ENCODE measurements around the gene ADAMTS3.

DNA sequence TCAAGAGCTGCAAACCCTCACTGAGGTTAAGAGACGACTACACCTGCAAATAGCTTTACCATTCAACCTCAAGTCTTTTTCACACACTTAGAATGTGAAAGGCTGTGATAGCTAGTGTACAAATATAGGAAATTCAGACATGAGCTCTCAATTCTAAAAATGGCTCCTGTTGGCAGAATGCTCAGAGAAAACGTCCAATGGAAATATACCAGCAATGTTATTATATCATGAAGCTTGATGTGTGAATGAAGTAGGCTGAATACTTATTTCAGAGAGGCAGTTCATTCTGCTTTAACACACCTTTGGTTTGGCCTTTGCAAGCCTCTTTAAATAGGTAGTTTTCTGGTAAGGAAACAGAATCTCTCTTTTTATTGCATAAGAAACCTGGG lies 227.6 kb downstream of the ADAMTS3 start:
- TF ChIP-seq, protein P1, sequence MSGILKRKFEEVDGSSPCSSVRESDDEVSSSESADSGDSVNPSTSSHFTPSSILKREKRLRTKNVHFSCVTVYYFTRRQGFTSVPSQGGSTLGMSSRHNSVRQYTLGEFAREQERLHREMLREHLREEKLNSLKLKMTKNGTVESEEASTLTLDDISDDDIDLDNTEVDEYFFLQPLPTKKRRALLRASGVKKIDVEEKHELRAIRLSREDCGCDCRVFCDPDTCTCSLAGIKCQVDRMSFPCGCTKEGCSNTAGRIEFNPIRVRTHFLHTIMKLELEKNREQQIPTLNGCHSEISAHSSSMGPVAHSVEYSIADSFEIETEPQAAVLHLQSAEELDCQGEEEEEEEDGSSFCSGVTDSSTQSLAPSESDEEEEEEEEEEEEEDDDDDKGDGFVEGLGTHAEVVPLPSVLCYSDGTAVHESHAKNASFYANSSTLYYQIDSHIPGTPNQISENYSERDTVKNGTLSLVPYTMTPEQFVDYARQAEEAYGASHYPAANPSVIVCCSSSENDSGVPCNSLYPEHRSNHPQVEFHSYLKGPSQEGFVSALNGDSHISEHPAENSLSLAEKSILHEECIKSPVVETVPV (CRISPR knock-in tag; IDR thresholded peaks at IDR 0.05): no peak
- TF ChIP-seq ZNF565 (CRISPR knock-in tag; conservative IDR thresholded peaks at IDR 0.05; ENCODE audit: low read depth) (no peak), ZFP3 (CRISPR knock-in tag; IDR thresholded peaks at IDR 0.05) (no peak), ZNF70 (CRISPR knock-in tag; IDR thresholded peaks at IDR 0.05) (no peak), OSR1 (CRISPR knock-in tag; IDR thresholded peaks at IDR 0.05) (no peak), ZNF8 (CRISPR knock-in tag; IDR thresholded peaks at IDR 0.05) (no peak), BACH2 (CRISPR knock-in tag; IDR thresholded peaks at IDR 0.05; ENCODE audit: borderline replicate concordance) (no peak), CREB5 (CRISPR knock-in tag; IDR thresholded peaks at IDR 0.05; ENCODE audit: low read depth) (no peak), TOX (CRISPR knock-in tag; IDR thresholded peaks at IDR 0.05; ENCODE audit: borderline replicate concordance) (no peak), POU6F1 (CRISPR knock-in tag; IDR thresholded peaks at IDR 0.05; ENCODE audit: borderline replicate concordance, low read depth) (no peak), GLIS3 (CRISPR knock-in tag; IDR thresholded peaks at IDR 0.05) (no peak)
- TF ChIP-seq, protein P2, sequence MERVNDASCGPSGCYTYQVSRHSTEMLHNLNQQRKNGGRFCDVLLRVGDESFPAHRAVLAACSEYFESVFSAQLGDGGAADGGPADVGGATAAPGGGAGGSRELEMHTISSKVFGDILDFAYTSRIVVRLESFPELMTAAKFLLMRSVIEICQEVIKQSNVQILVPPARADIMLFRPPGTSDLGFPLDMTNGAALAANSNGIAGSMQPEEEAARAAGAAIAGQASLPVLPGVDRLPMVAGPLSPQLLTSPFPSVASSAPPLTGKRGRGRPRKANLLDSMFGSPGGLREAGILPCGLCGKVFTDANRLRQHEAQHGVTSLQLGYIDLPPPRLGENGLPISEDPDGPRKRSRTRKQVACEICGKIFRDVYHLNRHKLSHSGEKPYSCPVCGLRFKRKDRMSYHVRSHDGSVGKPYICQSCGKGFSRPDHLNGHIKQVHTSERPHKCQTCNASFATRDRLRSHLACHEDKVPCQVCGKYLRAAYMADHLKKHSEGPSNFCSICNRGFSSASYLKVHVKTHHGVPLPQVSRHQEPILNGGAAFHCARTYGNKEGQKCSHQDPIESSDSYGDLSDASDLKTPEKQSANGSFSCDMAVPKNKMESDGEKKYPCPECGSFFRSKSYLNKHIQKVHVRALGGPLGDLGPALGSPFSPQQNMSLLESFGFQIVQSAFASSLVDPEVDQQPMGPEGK (CRISPR knock-in tag; IDR thresholded peaks at IDR 0.05; ENCODE audit: borderline replicate concordance): no peak

Data from SK-N-SH treated with all-trans-retinoic acid at 6 μM for 48 hours (cell line).